Measurements from ENCODE around the gene FTO.

Gene FTO

GRCh38 chr16:53817117-53817755 lies 113.3 kb downstream of the FTO start:
- DNase-seq (ENCODE audit: low read depth), result no peak
- TF ChIP-seq CTCF (IDR thresholded peaks at IDR 0.05; ENCODE audit: control insufficient read depth, extremely low read depth, insufficient read depth), result no peak
- no peak overlapping the region for H3K4me3 ChIP-seq (ENCODE audit: low read depth, low read length)

GRCh38 chr16:53817812-53818550 lies 114.0 kb downstream of the FTO start:
- DNase-seq (ENCODE audit: low read depth), result no peak
- no peak overlapping the region for H3K4me3 ChIP-seq (ENCODE audit: low read depth, low read length)
- TF ChIP-seq CTCF (IDR thresholded peaks at IDR 0.05; ENCODE audit: control insufficient read depth, extremely low read depth, insufficient read depth), result no peak

GRCh38 chr16:53821487-53821886 lies 117.5 kb downstream of the FTO start:
- no peak for TF ChIP-seq CTCF (IDR thresholded peaks at IDR 0.05; ENCODE audit: control insufficient read depth, extremely low read depth, insufficient read depth)
- no peak for DNase-seq (ENCODE audit: low read depth)
- H3K4me3 ChIP-seq (ENCODE audit: low read depth, low read length), result no peak overlapping the region

- H3K4me3 ChIP-seq (ENCODE audit: low read depth, low read length), result no peak overlapping the region
- no peak for DNase-seq (ENCODE audit: low read depth)
- no peak for TF ChIP-seq CTCF (IDR thresholded peaks at IDR 0.05; ENCODE audit: control insufficient read depth, extremely low read depth, insufficient read depth)
Observed at GRCh38 chr16:53821957-53822625, 118.1 kb downstream of the FTO start.

GRCh38 chr16:53822936-53823529 lies 119.1 kb downstream of the FTO start:
- DNase-seq (ENCODE audit: low read depth), result no peak
- H3K4me3 ChIP-seq (ENCODE audit: low read depth, low read length), result no peak overlapping the region
- no peak for TF ChIP-seq CTCF (IDR thresholded peaks at IDR 0.05; ENCODE audit: control insufficient read depth, extremely low read depth, insufficient read depth)

GRCh38 chr16:53826658-53827057 lies 122.7 kb downstream of the FTO start:
- DNase-seq (ENCODE audit: low read depth), result peak; percentile 73
- no peak for TF ChIP-seq CTCF (IDR thresholded peaks at IDR 0.05; ENCODE audit: control insufficient read depth, extremely low read depth, insufficient read depth)
- H3K4me3 ChIP-seq (ENCODE audit: low read depth, low read length), result no peak overlapping the region
